Raji (cell line): Measurements from ENCODE around the gene RABAC1.

Source experiments
- POLR2A ChIP-seq: IDR thresholded peaks from 2 replicates; pipeline ENCODE4 v1.6.1; 2011; ENCODE audit warnings: low read depth, low read length, control low read depth; ENCODE audit not compliant: insufficient read depth

RABAC1 gene

GRCh38 chr19:41960973-41961372 is 1.9 kb upstream of the RABAC1 start:
- no peak for TF ChIP-seq POLR2A

GRCh38 chr19:41958367-41959055 is 610 bp downstream of the RABAC1 start:
- TF ChIP-seq POLR2A: peak; percentile 85

- 0 out of 2 replicates have a peak, but pooled peaks have one; percentile 8 for TF ChIP-seq POLR2A
Observed at GRCh38 chr19:41957838-41958366, 1.2 kb downstream of the RABAC1 start.

- 0 out of 2 replicates have a peak, but pooled peaks have one; percentile 20 for TF ChIP-seq POLR2A
Observed at GRCh38 chr19:41957161-41957837, 1.8 kb downstream of the RABAC1 start.

- TF ChIP-seq POLR2A: no peak
Observed at GRCh38 chr19:41956621-41957020, 2.5 kb downstream of the RABAC1 start.

GRCh38 chr19:41955521-41955920 is 3.6 kb downstream of the RABAC1 start:
- TF ChIP-seq POLR2A: no peak

- peak; percentile 36; the same call in 1 of the 2 replicates for TF ChIP-seq POLR2A
Observed at GRCh38 chr19:41951686-41952172, 7.4 kb downstream of the RABAC1 start.

GRCh38 chr19:41947091-41947490 is 12.0 kb downstream of the RABAC1 start:
- TF ChIP-seq POLR2A: no peak

- TF ChIP-seq POLR2A: peak; percentile 37
Observed at GRCh38 chr19:41945135-41945766, 13.9 kb downstream of the RABAC1 start.

GRCh38 chr19:41944336-41944735 is 14.8 kb downstream of the RABAC1 start:
- TF ChIP-seq POLR2A: no peak

GRCh38 chr19:41941410-41942202 is 17.5 kb downstream of the RABAC1 start:
- no peak for TF ChIP-seq POLR2A

- 0 out of 2 replicates have a peak, but pooled peaks have one; percentile 21 for TF ChIP-seq POLR2A
Observed at GRCh38 chr19:41940731-41941409, 18.3 kb downstream of the RABAC1 start.

GRCh38 chr19:41939861-41940730 is 19.0 kb downstream of the RABAC1 start:
- TF ChIP-seq POLR2A: peak; percentile 41; the same call in 1 of the 2 replicates
